Dedifferentiated amniotic fluid mesenchymal stem cell (primary cell): ENCODE data around the gene SLC30A1.
"Not testable (repeated sequence)": the region's sequence is repeated elsewhere in the genome, so short reads cannot be mapped to it uniquely, and the experiment has no call there.

Source experiments
- DNase-seq: peaks from one replicate; pipeline ENCODE4 v3.0.0-alpha.2; 2016; ENCODE audit errors: extremely low spot score

Gene SLC30A1

DNA sequence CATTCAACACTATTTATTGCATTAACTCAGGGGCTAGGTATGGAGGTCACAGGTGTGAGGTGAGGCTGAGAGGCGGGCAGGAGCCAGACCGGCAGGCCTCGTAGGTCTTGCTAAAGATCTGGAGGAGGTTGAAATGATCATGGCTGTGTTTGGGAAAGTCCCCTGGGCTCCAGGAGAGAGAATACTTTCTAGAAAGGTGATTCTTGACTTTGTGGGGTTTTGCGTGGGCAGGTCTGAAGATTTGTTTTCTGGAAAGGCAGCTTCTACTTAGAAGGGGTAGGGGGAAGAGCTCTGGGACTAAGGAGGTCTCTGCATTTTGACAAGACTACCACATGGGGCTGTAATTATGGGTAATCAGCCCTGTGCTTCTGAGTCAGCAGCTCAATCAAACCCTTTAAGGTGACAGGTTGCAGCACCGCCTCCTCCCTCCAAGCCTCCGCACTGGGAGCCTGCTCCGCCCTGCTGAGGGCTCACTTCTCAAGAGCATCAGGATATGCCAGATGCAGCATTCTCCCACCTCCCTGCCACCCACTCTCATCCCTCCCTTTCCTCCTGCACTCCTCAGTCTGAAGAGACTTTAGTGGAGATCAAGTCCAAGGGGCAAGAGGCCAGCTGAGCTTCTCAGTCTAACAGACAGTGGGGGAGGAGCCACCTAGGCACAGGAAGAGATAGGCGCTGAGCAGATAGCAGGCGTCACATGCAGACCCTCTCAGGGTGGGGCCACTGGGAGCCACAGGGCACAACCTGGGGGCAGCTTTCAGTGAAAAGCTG is 30.5 kb downstream of the SLC30A1 start:
- no peak for DNase-seq

DNA sequence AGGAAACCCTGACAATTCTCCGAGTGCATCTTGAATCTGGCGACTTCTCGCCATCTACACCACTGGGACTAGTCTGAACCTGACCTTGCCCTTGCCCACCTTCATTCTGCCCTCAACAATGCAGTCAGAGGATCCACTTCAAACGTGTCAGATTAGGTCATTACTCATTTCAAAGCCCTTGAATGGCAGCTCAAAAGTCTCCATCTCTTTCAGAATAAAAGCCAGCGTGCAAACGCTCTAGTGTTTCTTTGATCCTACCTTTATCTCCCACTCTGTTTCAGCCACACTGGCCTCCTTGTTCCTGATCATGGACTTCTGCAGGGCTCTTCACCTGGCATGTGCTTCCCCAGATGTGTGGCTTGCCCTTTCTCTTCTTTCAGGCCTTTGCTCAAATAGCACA is 31.3 kb downstream of the SLC30A1 start:
- no peak for DNase-seq

GRCh38 chr1:211546543-211546942 is 32.4 kb downstream of the SLC30A1 start:
- DNase-seq = no peak

DNA sequence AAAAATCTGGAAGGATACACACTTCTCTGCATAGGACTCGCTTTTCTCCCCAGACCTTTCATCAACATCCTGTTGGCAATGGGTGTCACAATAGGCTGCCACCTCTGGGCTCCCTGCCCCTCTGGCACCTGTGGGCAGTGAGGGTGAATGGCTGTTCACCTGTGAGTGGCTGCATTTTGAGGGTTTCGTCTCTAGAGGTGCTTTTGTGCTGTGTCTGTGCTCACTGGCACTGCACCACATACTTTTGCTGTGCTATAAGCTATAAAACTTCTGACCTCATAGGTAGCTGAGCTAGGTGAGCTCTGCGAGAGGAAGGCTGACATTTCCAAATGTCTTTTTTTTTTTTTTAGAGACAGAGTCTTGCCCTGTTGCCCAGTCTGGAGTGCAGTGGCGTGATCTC is 35.9 kb downstream of the SLC30A1 start:
- no peak for DNase-seq

DNA sequence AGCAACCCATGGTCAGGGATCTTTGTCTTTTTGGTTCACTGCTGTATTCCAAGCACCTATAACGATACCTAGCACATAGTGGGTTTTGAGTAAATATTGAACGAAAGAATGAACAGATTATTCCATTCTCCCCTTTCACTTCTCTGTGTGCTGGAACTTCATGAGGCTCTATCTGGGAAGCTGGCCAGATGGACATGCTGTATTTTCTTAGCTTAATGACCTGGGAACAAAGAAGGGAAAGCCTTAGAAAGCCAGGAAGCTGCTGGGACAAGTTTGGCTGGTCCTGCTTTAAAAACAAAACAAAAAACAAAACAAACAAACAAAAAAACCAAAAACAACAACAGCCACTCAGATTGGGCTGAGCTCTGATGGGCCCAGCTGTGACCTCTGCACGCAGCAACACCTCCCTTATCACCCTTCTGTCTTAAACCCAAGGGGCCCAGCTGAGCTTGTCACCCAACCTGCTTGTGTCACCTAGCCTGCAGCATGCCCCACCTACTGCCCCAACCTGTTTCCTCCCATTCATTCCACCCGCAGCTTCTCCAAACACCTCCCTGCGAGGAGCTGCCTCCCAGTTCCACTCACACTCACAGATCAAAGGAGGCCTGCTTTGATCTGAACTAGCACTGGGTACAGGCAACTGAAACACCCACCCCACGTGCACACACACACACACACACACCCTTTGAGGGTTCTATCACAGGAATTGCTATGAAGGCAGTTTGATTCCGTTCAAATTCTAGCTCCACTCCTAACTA is 37.1 kb downstream of the SLC30A1 start:
- no peak for DNase-seq

DNA sequence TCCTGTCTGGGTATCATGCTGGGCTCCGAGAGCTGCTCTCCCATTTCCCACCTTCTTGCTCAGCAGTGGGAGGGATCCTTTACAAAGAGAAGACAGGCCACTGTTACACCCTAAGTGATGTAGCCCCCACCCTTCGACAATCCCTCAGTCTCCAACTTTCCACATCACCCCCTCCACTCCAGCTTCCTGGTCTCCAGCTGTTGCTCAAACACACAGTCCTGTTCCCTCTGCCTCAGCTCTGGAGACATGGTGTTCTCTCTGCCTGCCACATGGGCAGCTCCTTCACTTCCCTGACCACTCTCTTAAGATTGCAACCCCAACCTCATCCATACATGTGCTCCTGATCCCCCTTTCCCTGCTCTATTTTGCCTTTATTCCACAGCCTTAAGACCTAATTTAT is 37.7 kb downstream of the SLC30A1 start:
- no peak for DNase-seq

GRCh38 chr1:211540824-211541223 is 38.1 kb downstream of the SLC30A1 start:
- not testable (repeated sequence) for DNase-seq

GRCh38 chr1:211538287-211538686 is 40.7 kb downstream of the SLC30A1 start:
- no peak for DNase-seq

GRCh38 chr1:211537253-211537652 is 41.7 kb downstream of the SLC30A1 start:
- DNase-seq = no peak

- no peak for DNase-seq
Observed at GRCh38 chr1:211536606-211537005, 42.4 kb downstream of the SLC30A1 start.

- no peak for DNase-seq
Observed at GRCh38 chr1:211535346-211535745, 43.6 kb downstream of the SLC30A1 start.

DNA sequence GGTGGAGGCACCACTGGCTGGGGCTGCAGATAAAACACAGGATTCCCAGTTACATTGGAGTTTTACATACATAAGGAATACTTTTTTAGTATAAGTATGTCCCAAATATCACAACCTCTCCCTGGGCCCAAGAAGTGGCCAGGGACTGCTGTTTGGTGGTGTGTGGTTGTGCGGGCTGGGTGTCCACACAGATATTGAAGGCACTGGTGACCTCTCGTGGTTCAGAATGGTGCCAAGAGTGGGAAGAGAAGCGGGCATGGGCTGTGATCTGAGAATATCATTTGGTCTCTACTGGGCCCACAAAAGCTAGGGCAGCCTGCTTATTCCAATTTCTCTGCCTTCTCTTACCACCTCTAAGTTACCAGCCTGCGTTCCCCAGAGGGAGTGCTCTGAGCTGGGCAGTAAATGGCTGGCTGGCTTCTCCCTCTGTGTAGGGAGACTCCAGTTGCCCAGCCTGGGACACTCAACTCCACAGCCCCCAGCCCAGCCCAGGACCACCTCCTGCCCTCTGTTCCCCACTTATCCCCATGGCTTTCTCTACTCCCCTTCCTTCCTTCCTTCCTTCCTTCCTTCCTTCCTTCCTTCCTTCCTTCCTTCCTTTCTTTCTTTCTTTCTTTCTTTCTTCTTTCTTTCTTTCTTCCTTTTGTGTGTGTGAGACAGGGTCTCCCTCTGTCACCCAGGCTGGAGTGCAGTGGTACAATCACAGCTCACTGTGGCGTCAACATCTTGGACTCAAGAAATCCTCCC is 44.2 kb downstream of the SLC30A1 start:
- DNase-seq = no peak

GRCh38 chr1:211532088-211532444 is 46.9 kb downstream of the SLC30A1 start:
- DNase-seq = no peak

- no peak for DNase-seq
Observed at GRCh38 chr1:211531194-211532087, 47.5 kb downstream of the SLC30A1 start.

DNA sequence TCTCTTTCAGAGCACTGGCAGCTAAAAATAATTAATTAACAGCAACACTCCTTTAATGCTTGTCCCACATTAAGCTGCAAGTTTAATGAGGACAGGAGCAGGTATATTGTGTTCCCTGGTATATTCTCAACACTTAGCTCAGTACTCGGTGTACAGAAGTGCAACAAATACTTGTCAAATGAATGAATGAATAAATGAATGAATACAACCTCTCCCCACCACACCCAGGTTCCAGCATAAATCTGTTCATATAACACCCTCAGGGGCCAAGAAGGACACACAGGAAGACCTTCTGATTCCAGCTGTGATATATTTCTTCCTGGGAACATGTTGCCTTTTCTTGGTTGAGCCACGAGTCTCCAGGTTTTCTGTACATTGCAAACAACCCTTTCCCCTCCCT is 48.9 kb downstream of the SLC30A1 start:
- DNase-seq = no peak

DNA sequence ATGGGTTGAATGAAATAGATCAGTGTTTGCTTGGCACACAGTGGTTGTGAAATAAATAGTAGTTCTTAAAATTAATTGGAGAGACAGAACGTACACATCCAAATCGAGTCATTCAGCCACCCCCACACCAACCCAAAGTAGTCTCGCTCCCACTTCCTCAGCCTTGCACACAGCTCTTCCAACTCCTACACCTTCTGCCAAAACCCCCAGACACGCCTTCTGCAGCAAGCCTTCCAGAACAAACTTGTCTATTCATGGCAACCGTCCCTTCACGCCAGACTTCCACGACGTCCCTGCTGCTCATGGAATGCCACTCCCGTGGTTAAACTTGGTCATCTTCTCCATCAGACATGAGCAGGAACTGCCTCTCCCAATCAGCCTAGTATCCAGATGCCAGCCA is 49.5 kb downstream of the SLC30A1 start:
- no peak for DNase-seq

DNA sequence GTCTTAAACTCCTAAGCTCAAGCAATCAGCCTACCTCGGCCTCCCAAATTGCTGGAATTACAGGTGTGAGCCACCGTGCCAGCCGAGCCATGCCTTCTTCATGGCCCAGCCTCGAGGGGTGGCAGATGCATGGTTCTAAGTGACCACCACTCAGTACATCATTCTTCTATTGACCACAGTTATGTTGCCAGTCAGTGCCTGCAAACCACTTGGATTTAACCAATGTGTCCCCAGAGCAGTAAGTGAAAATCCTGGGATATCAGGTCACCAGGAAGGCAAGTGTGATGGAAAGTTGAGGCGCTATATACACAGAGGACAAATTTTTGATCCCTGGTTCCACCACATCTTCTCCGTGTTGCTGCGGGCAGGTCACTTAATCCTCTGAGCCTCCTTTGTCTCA is 50.0 kb downstream of the SLC30A1 start:
- DNase-seq = no peak

- DNase-seq = no peak
Observed at GRCh38 chr1:211527888-211528287, 51.1 kb downstream of the SLC30A1 start.

GRCh38 chr1:211527006-211527405 is 52.0 kb downstream of the SLC30A1 start:
- no peak for DNase-seq

GRCh38 chr1:211526101-211526500 is 52.9 kb downstream of the SLC30A1 start:
- DNase-seq = no peak

DNA sequence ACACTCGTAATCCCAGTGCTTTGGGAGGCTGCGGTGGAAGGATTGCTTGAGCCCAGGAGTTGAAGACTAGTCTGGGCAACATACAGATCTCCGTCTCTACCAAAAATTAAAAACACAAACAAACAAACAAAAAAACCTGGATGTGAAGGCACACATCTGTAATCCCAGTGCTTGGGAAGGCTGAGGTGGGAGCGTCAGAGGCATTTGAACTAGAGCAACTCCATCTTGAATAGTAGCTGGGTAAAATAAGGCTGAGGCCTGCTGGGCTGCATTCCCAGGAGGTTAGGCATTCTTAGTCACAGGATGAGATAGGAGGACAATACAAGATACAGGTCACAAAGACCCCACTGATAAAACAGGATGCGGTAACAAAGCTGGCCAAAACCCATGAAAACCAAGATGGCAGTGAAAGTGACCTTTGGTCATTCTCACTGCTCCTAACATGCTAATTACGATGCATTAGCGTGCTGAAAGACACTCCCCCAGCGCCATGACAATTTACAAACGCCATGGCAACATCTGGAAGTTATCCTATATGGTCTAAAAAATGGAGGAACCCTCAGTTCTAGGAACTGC is 53.8 kb downstream of the SLC30A1 start:
- no peak for DNase-seq
